Breast epithelium (tissue), 3 donors: Measurements from ENCODE around the gene NLRP12.
A peak's percentile ranks its signal among the peaks of the same experiment; 100 is the strongest.

ENCODE experiments used
- POLR2A ChIP-seq: fragments of 450-650 bp; IDR thresholded peaks from one replicate; pipeline ENCODE4 v1.6.1; 2016; ENCODE audit warnings: antibody characterized with exemption, mild to moderate bottlenecking, moderate library complexity
- TF ChIP-seq, protein P1 (sequence below), 3 donors: fragments of 450-650 bp; IDR thresholded peaks; one replicate each; pipeline ENCODE4 v1.5.1; 2016 to 2017; ENCODE audit warnings: antibody characterized with exemption in 3 of 3, mild to moderate bottlenecking in 3 of 3, moderate library complexity in 3 of 3

- no peak for TF ChIP-seq POLR2A
- TF ChIP-seq, protein P1, sequence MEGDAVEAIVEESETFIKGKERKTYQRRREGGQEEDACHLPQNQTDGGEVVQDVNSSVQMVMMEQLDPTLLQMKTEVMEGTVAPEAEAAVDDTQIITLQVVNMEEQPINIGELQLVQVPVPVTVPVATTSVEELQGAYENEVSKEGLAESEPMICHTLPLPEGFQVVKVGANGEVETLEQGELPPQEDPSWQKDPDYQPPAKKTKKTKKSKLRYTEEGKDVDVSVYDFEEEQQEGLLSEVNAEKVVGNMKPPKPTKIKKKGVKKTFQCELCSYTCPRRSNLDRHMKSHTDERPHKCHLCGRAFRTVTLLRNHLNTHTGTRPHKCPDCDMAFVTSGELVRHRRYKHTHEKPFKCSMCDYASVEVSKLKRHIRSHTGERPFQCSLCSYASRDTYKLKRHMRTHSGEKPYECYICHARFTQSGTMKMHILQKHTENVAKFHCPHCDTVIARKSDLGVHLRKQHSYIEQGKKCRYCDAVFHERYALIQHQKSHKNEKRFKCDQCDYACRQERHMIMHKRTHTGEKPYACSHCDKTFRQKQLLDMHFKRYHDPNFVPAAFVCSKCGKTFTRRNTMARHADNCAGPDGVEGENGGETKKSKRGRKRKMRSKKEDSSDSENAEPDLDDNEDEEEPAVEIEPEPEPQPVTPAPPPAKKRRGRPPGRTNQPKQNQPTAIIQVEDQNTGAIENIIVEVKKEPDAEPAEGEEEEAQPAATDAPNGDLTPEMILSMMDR (IDR thresholded peaks at IDR 0.05), result peak; percentile 50 to 54 (median 52)
Measured at GRCh38 chr19:53772943-53773342, 51.2 kb downstream of the NLRP12 start.
